GM12873 (cell line): ENCODE data around the gene FAM163B.

ENCODE experiments used
- TF ChIP-seq, protein P1 (sequence below): IDR thresholded peaks from 2 replicates; pipeline ENCODE4 v1.5.1; 2012; ENCODE audit warnings: low read depth, mild to moderate bottlenecking, moderate library complexity, low read length, control low read depth; ENCODE audit not compliant: insufficient read depth; ENCODE audit errors: missing control alignments

The FAM163B gene

DNA sequence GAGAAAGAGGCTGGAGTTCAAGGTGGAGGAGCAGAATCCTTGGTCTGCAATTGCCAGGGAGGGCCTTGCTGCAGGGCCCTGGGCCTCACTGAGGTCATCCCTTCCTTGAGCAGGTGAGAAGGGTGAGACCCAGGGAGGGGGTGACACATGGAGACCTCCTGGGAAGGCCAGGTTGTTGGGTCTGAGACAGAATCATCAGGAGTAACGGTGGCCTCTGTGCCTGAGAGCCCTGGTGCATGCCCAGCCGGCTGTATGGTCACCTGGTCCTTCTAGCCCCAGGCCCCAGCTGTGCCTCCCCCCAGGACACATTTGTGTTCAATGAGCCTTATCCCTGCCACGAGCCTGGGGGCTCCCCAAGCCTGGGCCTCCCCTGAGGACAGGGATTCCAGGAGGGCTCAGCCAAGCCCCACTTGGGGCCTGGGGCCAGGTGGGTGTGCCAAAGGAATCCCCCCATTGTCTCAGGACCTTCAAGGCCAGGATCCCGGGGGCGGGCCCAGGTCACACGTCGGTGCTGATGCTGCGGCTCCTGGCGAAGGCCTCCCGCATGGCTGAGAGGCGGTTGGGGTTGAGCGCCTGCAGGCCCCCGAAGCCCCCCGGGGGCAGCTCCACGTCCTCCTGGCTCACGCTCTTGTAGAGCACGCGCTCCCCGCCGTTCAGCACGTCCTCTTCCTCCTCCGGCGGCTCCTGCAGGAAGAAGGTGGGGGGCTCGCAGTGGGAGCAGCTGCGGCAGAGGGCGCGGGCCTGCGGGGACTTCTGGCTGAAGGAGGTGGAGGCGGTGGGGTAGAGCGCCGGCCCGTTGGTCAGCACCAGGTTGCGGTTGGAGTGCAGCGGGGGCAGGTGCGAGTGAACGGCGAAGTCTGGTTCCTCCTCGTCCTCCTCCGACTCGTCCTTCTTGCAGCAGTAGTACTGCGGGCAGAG lies 30.4 kb downstream of the FAM163B start:
- TF ChIP-seq, protein P1, sequence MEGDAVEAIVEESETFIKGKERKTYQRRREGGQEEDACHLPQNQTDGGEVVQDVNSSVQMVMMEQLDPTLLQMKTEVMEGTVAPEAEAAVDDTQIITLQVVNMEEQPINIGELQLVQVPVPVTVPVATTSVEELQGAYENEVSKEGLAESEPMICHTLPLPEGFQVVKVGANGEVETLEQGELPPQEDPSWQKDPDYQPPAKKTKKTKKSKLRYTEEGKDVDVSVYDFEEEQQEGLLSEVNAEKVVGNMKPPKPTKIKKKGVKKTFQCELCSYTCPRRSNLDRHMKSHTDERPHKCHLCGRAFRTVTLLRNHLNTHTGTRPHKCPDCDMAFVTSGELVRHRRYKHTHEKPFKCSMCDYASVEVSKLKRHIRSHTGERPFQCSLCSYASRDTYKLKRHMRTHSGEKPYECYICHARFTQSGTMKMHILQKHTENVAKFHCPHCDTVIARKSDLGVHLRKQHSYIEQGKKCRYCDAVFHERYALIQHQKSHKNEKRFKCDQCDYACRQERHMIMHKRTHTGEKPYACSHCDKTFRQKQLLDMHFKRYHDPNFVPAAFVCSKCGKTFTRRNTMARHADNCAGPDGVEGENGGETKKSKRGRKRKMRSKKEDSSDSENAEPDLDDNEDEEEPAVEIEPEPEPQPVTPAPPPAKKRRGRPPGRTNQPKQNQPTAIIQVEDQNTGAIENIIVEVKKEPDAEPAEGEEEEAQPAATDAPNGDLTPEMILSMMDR = no peak

DNA sequence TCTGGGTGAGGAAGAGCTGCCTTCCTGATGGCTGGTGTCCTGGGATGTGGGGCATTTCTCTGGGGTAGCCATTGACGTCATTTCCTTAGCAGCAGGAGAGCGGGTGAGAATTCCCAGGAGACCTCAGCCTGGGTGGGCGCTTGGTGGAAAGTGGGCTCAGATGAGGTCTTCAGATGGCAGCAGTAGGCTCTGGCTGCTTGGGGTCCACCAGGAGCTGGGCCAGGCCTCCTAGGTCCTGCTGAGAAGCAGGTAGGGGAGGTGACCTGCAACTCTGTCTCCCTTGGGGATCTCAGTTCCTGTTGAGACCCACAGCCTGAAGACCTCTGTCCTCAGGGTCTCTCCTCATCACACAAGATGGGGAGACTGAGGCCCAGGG lies 31.5 kb downstream of the FAM163B start:
- TF ChIP-seq, protein P1 = no peak

DNA sequence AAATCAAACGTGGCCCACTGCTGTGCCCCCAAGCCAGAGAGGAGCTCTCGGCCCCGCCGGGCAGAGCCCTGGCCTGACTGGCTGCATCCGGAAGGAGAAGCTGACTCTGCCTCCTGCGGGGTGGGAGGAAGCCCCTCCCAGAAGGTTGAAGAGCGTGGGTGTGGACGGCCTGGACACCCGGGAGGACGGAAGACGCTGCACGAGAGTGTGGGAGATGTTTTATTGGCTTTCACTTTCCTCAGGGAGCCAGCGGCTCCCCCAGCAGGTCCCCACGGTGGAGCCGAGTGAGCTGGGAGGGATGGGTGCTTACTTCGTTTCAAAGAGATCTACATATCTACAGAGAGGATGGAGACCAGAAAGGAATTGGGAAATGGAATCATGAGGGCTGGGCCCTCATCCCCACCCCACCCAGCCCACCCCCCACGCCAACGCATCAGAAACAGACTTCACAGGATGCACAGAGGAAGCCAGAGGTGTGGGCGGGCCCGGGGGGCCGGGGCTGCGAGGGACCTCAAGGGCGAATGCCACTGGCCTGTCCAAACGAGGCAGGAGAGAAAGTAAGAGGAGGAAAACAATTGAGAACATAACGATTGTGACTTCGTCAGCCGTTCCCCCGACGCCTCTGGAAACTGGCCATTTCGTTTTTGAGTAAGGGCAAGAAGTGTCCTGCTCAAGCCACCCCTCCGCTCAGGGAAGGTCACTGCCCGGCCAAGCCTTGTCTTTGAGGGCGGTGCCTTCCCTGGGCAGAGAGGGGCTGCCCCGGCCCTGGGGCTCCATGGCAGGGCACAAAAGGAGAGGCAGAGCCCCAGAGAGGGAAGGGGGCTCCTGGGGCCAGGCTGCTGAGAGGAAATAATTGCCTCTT lies 32.1 kb downstream of the FAM163B start:
- TF ChIP-seq, protein P1 = no peak

DNA sequence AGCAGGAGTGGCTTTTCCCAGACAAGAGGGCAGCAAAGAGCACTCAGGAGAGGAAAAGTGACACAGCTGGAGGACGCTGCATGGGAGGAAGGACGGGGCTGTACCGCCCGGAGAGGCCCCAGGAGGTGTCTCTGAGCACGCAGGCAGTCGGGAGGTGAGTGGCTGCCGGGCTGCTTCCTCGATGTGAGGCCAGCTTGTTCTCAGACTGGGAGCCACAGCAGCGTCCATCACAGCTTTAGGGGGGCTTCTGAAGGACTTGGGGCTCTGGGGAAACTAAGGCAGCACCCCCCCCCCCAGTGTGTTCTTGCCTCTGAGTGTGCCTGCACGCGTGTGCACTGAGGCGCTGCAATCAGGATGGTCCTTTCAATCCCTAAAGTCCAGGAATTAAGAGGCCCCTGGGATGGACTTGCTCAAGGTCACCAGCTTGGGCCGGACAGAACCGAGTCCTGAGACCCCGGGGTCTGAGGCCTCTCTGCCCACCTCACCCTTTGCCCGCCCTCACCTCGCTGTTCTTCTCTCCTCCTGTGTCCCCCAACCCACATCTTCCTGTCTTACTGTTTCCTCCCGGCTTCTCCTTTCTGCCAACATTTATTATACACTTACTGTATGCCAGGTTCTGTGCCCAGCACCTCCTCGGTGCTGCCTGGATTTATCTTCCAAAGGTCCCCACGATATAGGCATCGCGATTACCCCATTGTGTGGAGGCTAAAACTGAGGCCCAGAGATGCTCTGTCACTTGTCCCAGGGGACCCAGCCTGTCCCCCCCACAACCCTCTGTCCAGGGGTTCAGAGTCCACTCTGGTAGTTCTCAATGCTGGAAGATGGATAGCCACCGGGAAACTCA lies 32.9 kb downstream of the FAM163B start:
- TF ChIP-seq, protein P1 = no peak

DNA sequence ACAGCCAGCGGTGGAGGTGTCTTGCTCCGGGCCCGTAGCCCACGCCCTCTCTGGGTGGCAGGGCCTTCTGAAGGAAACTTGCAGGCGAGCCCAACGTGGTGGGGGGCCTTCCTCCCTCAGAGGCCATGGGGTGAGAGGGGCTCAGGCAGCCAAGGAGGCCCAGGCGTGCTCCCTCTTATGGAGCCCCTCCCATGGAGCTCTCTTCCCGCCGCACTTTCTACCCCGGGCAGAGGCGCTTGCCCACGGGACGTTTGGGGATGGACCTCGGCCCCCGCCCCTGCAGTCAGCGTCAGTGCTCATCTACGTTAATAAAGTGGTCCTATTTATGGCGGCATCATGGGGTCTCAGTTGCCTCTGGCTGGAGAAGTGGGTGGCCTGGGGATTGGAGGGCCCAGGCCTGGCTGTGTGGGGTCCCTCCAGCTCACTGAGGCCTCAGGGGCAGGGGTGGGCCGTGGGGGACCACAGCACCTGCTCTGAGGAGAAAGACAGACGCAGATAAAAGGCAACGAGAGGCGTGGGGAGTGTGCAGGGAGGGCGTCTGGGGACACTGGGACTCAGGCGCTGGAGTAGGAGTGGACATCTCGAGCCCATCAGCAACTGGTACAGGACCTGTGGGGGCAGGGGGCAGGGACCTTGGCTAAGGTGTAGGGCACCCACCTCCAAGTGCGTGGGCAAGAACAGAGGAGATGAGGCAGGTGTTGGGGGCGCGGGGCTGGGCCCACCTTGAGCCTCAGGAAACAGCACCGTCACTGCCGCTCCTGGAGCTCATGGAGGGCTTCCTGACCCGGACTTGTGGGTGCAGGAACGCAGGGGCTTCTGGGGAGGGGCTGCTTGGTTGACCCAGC lies 33.8 kb downstream of the FAM163B start:
- TF ChIP-seq, protein P1 = no peak

DNA sequence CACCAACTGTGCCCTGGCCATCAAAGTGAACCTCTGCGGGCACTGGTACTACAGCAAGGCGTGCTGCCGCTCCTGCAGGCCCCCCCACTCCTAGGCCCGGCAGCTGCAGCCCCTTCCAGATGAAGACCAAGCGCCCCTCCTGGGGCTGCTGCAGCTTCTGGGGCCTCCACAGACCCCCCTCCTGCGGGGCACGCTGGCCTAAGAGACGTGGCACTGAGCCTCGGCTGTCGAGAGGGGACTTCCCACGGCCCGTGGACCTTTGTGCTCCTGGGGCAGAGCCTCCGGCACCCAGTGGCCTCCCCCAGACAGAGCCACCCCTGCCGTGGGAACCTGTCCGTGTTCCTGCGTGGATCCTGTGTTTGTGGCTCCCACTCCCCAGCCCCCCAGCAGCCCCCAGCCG lies 34.4 kb downstream of the FAM163B start:
- TF ChIP-seq, protein P1 = no peak
